ENCODE data around the gene IL31RA.
A peak's percentile ranks its signal among the peaks of the same experiment; 100 is the strongest.

The IL31RA gene

DNA sequence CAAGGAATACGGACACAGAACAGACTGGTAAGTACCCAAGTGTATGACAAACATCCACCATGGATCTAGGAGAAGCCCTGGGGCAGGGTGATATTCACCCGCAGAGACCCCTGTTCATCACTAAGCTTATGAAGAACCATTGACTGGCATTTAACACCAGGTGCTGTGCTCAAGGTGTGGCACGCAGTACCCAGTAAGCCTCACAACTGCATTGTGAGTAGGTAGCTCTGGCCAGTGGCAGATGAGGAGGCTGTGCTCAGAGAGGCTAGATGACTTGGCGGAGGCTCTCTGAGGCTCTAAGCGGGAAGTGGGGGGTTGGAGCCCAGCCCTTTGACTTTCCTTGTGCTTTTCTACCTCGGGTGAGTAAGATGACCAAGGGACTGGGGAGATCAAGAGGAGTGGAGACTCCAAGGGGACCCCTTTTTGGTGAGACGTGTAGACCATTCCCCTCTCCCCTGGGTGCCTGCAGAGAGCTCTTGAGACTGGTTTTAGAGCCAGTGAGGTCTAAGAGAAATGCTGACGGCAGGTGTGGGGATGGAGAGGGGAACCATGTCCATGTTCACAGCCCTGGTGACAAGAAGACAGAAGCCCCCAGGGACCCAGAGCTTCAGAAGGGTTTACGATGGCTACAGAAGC lies 72.8 kb downstream of the IL31RA start:
- Histone ChIP-seq H3K79me2 (ENCODE audit: low read length) (no peaks in the 10 kb centered on the region), H2AFZ (ENCODE audit: low read length) (peak overlapping the region; percentile 83; the same call in 1 of the 2 replicates), H3K36me3 (replicated peaks; ENCODE audit: insufficient read depth, low read length) (no peaks in the 10 kb centered on the region), H3K27me3 (replicated peaks; ENCODE audit: insufficient read depth, low read length) (no peaks in the 10 kb centered on the region), H4K20me1 (ENCODE audit: insufficient read depth, low read length) (no peaks in the 10 kb centered on the region), H3F3A (ENCODE audit: insufficient read depth, low read length) (no peaks in the 10 kb centered on the region), H3K9me3 (replicated peaks; ENCODE audit: insufficient read depth, low read length) (no peaks in the 10 kb centered on the region), H3K4me1 (ENCODE audit: low read length) (peaks cover 19% of the 10 kb centered on the region), H3K4me2 (ENCODE audit: low read depth, low read length) (peak overlapping the region; percentile 91; the same call in 1 of the 2 replicates), H3K4me3 (ENCODE audit: low read length) (no peak overlapping the region), H3K9ac (ENCODE audit: low read length) (no peak overlapping the region), H3K27ac (ENCODE audit: low read length) (no peak overlapping the region), H3K9me2 (replicated peaks; ENCODE audit: insufficient read depth, low read length) (no peaks in the 10 kb centered on the region)
- no peak for DNase-seq
- TF ChIP-seq EZH2 (optimal IDR thresholded peaks at IDR 0.05; ENCODE audit: low read depth, low read length) = no peak
- no peak for TF ChIP-seq CTCF (IDR thresholded peaks at IDR 0.05; ENCODE audit: low read length)
- TF ChIP-seq EZH2phosphoT487 (IDR thresholded peaks at IDR 0.05; ENCODE audit: low read length) = no peak

- no peaks in the 10 kb centered on the region for H3F3A ChIP-seq (ENCODE audit: insufficient read depth, low read length)
- no peaks in the 10 kb centered on the region for H3K79me2 ChIP-seq (ENCODE audit: low read length)
- H3K4me3 ChIP-seq (ENCODE audit: low read length) = no peak overlapping the region
- no peak for DNase-seq
- H3K27me3 ChIP-seq (replicated peaks; ENCODE audit: insufficient read depth, low read length) = no peaks in the 10 kb centered on the region
- H2AFZ ChIP-seq (ENCODE audit: low read length) = no peak overlapping the region
- H3K4me2 ChIP-seq (ENCODE audit: low read depth, low read length) = no peak overlapping the region
- no peaks in the 10 kb centered on the region for H3K36me3 ChIP-seq (replicated peaks; ENCODE audit: insufficient read depth, low read length)
- TF ChIP-seq EZH2phosphoT487 (IDR thresholded peaks at IDR 0.05; ENCODE audit: low read length) = no peak
- no peak for TF ChIP-seq CTCF (IDR thresholded peaks at IDR 0.05; ENCODE audit: low read length)
- TF ChIP-seq EZH2 (optimal IDR thresholded peaks at IDR 0.05; ENCODE audit: low read depth, low read length) = no peak
- no peak overlapping the region for H3K9ac ChIP-seq (ENCODE audit: low read length)
- H3K9me3 ChIP-seq (replicated peaks; ENCODE audit: insufficient read depth, low read length) = no peaks in the 10 kb centered on the region
- peaks cover 12% of the 10 kb centered on the region for H3K4me1 ChIP-seq (ENCODE audit: low read length)
- no peaks in the 10 kb centered on the region for H4K20me1 ChIP-seq (ENCODE audit: insufficient read depth, low read length)
- no peaks in the 10 kb centered on the region for H3K9me2 ChIP-seq (replicated peaks; ENCODE audit: insufficient read depth, low read length)
- no peak overlapping the region for H3K27ac ChIP-seq (ENCODE audit: low read length)
These were observed 73.6 kb downstream of the IL31RA start for GRCh38 chr5:55924744-55925143.

DNA sequence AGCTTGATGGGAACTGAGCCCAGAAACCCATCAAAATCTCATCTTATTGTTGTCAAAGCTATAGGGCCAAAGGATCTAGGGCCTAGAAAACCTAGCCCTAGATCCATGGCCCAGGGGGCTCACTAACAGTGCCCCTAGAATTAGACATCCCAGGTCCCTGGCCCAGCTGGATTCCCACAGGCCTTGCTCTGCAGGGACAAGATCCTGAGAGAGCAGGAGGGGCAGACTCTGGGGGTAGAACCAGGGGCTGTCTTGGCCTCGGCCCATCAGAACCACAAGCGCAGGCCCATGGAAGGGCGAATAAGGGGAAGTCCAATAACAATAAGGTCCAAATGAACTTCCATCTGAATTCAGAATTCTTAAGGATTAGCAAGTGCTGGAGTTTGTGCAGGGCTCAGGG lies 74.0 kb downstream of the IL31RA start:
- H2AFZ ChIP-seq (ENCODE audit: low read length) = no peak overlapping the region
- no peaks in the 10 kb centered on the region for H4K20me1 ChIP-seq (ENCODE audit: insufficient read depth, low read length)
- TF ChIP-seq EZH2phosphoT487 (IDR thresholded peaks at IDR 0.05; ENCODE audit: low read length) (no peak), EZH2 (optimal IDR thresholded peaks at IDR 0.05; ENCODE audit: low read depth, low read length) (no peak), CTCF (IDR thresholded peaks at IDR 0.05; ENCODE audit: low read length) (no peak)
- H3K36me3 ChIP-seq (replicated peaks; ENCODE audit: insufficient read depth, low read length) = no peaks in the 10 kb centered on the region
- H3K9me3 ChIP-seq (replicated peaks; ENCODE audit: insufficient read depth, low read length) = no peaks in the 10 kb centered on the region
- no peak overlapping the region for H3K4me2 ChIP-seq (ENCODE audit: low read depth, low read length)
- DNase-seq = no peak
- H3K27me3 ChIP-seq (replicated peaks; ENCODE audit: insufficient read depth, low read length) = no peaks in the 10 kb centered on the region
- no peaks in the 10 kb centered on the region for H3K79me2 ChIP-seq (ENCODE audit: low read length)
- H3K4me3 ChIP-seq (ENCODE audit: low read length) = no peak overlapping the region
- no peak overlapping the region for H3K9ac ChIP-seq (ENCODE audit: low read length)
- H3K9me2 ChIP-seq (replicated peaks; ENCODE audit: insufficient read depth, low read length) = no peaks in the 10 kb centered on the region
- no peak overlapping the region for H3K27ac ChIP-seq (ENCODE audit: low read length)
- H3K4me1 ChIP-seq (ENCODE audit: low read length) = 0 out of 2 replicates have a peak, but pooled peaks cover 7% of the 10 kb centered on the region
- no peaks in the 10 kb centered on the region for H3F3A ChIP-seq (ENCODE audit: insufficient read depth, low read length)

Data from MM.1S (cell line).